GM18907 (cell line): Measurements from ENCODE around the gene PPM1E.

Experiments
- ATAC-seq: cut with Tn5 transposase; IDR thresholded peaks from one replicate; pipeline ENCODE4 v1.9.1; 2021; ENCODE audit warnings: mild to moderate bottlenecking, moderate library complexity; ENCODE audit not compliant: unreplicated experiment

The PPM1E gene

GRCh38 chr17:59030811-59031210, 275.2 kb downstream of the PPM1E start:
- ATAC-seq, result no peak
